ENCODE data around the gene PODXL2. TPM values are rescaled to one million over a fixed set of nuclear protein-coding genes. Genes with fewer than 3 reads are reported as not detected.

The PODXL2 gene
- total RNA-seq, 1 donor from 2014 or later = 74.0 TPM

DNA sequence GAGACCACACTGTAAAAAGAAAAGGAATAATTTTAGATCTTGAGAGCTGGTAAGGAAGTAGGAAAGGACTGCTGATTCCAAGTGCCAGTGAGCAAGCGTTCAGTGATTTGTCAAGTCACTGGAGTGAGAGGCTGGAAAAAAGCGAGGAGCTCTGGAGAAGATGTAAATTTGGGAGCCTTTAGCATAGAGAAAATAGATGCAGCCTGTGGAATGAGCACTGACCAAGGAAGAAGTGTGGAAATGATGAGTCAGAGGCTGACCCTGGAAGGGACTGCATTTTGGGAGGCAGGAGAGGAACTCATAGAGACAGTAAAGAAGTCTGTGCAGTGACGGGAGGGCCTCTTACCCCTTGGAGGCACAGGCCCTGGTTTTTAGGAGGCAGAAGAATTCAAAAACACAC is 26.7 kb downstream of the PODXL2 start:
- H3K27ac Mint-ChIP-seq (ENCODE audit: unreplicated experiment) = no peak overlapping the region
- H3K27me3 Mint-ChIP-seq (ENCODE audit: low read depth) = no peaks in the 10 kb centered on the region
- no peak for DNase-seq (ENCODE audit: low read depth, low spot score)
- TF ChIP-seq, protein P1, sequence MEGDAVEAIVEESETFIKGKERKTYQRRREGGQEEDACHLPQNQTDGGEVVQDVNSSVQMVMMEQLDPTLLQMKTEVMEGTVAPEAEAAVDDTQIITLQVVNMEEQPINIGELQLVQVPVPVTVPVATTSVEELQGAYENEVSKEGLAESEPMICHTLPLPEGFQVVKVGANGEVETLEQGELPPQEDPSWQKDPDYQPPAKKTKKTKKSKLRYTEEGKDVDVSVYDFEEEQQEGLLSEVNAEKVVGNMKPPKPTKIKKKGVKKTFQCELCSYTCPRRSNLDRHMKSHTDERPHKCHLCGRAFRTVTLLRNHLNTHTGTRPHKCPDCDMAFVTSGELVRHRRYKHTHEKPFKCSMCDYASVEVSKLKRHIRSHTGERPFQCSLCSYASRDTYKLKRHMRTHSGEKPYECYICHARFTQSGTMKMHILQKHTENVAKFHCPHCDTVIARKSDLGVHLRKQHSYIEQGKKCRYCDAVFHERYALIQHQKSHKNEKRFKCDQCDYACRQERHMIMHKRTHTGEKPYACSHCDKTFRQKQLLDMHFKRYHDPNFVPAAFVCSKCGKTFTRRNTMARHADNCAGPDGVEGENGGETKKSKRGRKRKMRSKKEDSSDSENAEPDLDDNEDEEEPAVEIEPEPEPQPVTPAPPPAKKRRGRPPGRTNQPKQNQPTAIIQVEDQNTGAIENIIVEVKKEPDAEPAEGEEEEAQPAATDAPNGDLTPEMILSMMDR (conservative IDR thresholded peaks at IDR 0.05) = no peak
- H3K9me3 Mint-ChIP-seq = no peaks in the 10 kb centered on the region
- H3K4me1 Mint-ChIP-seq = peaks cover 15% of the 10 kb centered on the region
- no peak overlapping the region for H3K4me3 Mint-ChIP-seq
- peaks cover 3% of the 10 kb centered on the region for H3K36me3 Mint-ChIP-seq (ENCODE audit: low read depth)

DNA sequence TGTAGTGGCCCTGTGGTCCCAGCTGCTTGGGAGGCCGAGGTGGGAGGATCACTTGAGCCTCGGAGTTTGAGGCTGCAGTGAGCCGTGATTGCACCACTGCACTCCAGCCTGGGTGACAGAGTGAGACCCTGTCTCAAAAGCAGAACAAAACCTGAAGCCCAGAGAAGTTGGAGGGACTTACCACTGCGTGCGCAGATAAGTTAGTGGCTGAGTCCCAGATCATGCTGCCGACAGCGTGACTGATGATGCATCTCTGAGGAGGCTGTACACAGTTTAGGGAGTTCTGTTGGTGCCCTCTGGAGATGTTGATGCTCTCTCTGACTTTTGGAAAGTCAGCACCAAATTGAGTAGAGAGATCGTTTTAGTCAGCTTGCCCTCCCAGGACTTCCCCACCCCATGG is 27.9 kb downstream of the PODXL2 start:
- DNase-seq (ENCODE audit: low read depth, low spot score) = no peak
- Mint-ChIP-seq H3K9me3 (no peaks in the 10 kb centered on the region), H3K4me1 (peaks cover 16% of the 10 kb centered on the region), H3K27me3 (ENCODE audit: low read depth) (no peaks in the 10 kb centered on the region), H3K4me3 (no peak overlapping the region), H3K27ac (ENCODE audit: unreplicated experiment) (no peak overlapping the region), H3K36me3 (ENCODE audit: low read depth) (peaks cover 3% of the 10 kb centered on the region)
- TF ChIP-seq, protein P1 (conservative IDR thresholded peaks at IDR 0.05) = no peak

DNA sequence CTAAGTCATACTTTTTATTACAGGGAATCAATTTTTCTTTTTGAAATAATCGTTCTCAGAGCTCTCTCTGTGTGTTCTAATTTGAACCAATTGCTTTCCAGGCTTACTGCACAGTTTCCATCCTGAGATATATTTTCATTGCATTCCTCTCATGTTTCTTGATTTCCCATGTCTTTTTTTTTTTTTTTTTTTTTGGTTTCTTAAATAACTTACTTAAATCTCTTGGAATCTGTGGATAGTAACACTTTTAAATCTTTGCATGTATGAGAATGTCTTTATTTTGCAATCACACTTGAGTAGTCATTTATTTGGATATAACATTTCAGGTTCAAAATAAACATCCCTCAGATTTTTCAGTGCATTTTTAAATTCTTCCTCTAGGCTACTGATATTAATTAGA is 29.2 kb downstream of the PODXL2 start:
- DNase-seq (ENCODE audit: low read depth, low spot score) = no peak
- peaks cover 4% of the 10 kb centered on the region for H3K36me3 Mint-ChIP-seq (ENCODE audit: low read depth)
- no peaks in the 10 kb centered on the region for H3K27me3 Mint-ChIP-seq (ENCODE audit: low read depth)
- H3K4me1 Mint-ChIP-seq = peaks cover 25% of the 10 kb centered on the region
- H3K4me3 Mint-ChIP-seq = no peak overlapping the region
- TF ChIP-seq, protein P1 (conservative IDR thresholded peaks at IDR 0.05) = no peak
- H3K9me3 Mint-ChIP-seq = no peaks in the 10 kb centered on the region
- no peak overlapping the region for H3K27ac Mint-ChIP-seq (ENCODE audit: unreplicated experiment)

DNA sequence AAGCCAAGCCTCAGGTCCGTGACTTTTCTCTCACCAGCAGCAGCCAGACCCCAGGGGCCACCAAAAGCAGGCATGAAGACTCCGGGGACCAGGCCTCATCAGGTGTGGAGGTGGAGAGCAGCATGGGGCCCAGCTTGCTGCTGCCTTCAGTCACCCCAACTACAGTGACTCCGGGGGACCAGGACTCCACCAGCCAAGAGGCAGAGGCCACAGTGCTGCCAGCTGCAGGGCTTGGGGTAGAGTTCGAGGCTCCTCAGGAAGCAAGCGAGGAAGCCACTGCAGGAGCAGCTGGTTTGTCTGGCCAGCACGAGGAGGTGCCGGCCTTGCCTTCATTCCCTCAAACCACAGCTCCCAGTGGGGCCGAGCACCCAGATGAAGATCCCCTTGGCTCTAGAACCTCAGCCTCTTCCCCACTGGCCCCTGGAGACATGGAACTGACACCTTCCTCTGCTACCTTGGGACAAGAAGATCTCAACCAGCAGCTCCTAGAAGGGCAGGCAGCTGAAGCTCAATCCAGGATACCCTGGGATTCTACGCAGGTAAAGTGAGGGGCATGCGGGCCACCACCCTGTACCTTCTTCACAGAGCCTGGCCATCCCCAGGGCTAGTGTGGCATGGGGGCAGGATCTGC is 31.8 kb downstream of the PODXL2 start:
- H3K4me1 Mint-ChIP-seq = peaks cover 22% of the 10 kb centered on the region
- no peaks in the 10 kb centered on the region for H3K9me3 Mint-ChIP-seq
- peaks cover 13% of the 10 kb centered on the region for H3K36me3 Mint-ChIP-seq (ENCODE audit: low read depth)
- no peak overlapping the region for H3K4me3 Mint-ChIP-seq
- no peaks in the 10 kb centered on the region for H3K27me3 Mint-ChIP-seq (ENCODE audit: low read depth)
- TF ChIP-seq, protein P1 (conservative IDR thresholded peaks at IDR 0.05) = no peak
- H3K27ac Mint-ChIP-seq (ENCODE audit: unreplicated experiment) = no peak overlapping the region
- DNase-seq (ENCODE audit: low read depth, low spot score) = no peak

DNA sequence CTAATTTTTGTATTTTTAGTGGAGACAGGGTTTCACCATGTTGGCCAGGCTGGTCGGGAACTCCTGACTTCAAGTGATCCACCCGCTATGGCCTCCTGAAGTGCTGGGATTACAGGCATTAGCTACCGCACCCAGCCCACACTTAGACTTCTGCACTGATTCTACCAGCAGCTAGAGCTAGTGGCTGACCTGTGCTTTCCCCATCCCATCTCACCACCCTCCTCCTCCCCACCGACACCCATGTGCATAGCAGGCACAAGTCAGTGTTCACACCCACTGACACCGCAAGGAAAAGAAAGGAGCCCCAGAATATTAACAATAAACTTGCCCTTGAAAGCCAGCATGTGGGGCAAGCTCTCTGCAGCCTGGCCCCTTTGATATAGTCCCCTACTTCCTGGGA is 32.6 kb downstream of the PODXL2 start:
- Mint-ChIP-seq H3K4me1 (peaks cover 20% of the 10 kb centered on the region), H3K9me3 (no peaks in the 10 kb centered on the region)
- TF ChIP-seq, protein P1 (conservative IDR thresholded peaks at IDR 0.05) = no peak

More for the DNA sequence above, 32.6 kb downstream of the PODXL2 start:
- no peaks in the 10 kb centered on the region for H3K27me3 Mint-ChIP-seq (ENCODE audit: low read depth)
- no peak overlapping the region for H3K4me3 Mint-ChIP-seq
- H3K27ac Mint-ChIP-seq (ENCODE audit: unreplicated experiment) = no peak overlapping the region
- no peak for DNase-seq (ENCODE audit: low read depth, low spot score)
- H3K36me3 Mint-ChIP-seq (ENCODE audit: low read depth) = peaks cover 17% of the 10 kb centered on the region

All from neural crest cell (in vitro differentiated cells).